Stimulated activated CD4-positive, alpha-beta T cell treated with anti-CD3 and anti-CD28 coated beads, TNF-alpha, amount 100 ng/mL, for 1 hour (primary cell): Measurements from ENCODE around the gene ALX4.
A peak's percentile ranks its signal among the peaks of the same experiment; 100 is the strongest.

ENCODE experiments used
- DNase-seq, 3 donors: peaks; one replicate each; pipeline ENCODE4 v3.0.0-alpha.2; 2020; ENCODE audit warnings: low read depth in 3 of 3, low spot score in 1 of 3

Gene ALX4

GRCh38 chr11:44301564-44302271 lies 8.2 kb downstream of the ALX4 start:
- DNase-seq = no peak

GRCh38 chr11:44300844-44301563 lies 8.9 kb downstream of the ALX4 start:
- DNase-seq = no peak

- no peak for DNase-seq
These were observed 11.1 kb downstream of the ALX4 start for GRCh38 chr11:44298862-44299261.

- no peak for DNase-seq
These were observed 19.7 kb downstream of the ALX4 start for GRCh38 chr11:44290208-44290607.

GRCh38 chr11:44288133-44288526 lies 21.8 kb downstream of the ALX4 start:
- DNase-seq = no peak

- no peak for DNase-seq
These were observed 23.0 kb downstream of the ALX4 start for GRCh38 chr11:44286911-44287310.

- peak in 2 of 3 donors; percentile 13 to 39 for DNase-seq
These were observed 23.6 kb downstream of the ALX4 start for GRCh38 chr11:44286268-44286880.

- DNase-seq = no peak
These were observed 24.2 kb downstream of the ALX4 start for GRCh38 chr11:44285756-44286155.

GRCh38 chr11:44282620-44283019 lies 27.3 kb downstream of the ALX4 start:
- DNase-seq = no peak

GRCh38 chr11:44281151-44281550 lies 28.8 kb downstream of the ALX4 start:
- DNase-seq = no peak

- no peak for DNase-seq
These were observed 29.7 kb downstream of the ALX4 start for GRCh38 chr11:44280257-44280656.

GRCh38 chr11:44279483-44279882 lies 30.5 kb downstream of the ALX4 start:
- no peak for DNase-seq

- DNase-seq = no peak
These were observed 32.5 kb downstream of the ALX4 start for GRCh38 chr11:44277196-44278090.

GRCh38 chr11:44275961-44276550 lies 33.9 kb downstream of the ALX4 start:
- no peak for DNase-seq

- DNase-seq = no peak
These were observed 34.7 kb downstream of the ALX4 start for GRCh38 chr11:44275241-44275640.

GRCh38 chr11:44274404-44274803 lies 35.5 kb downstream of the ALX4 start:
- no peak for DNase-seq

- DNase-seq = no peak
These were observed 38.7 kb downstream of the ALX4 start for GRCh38 chr11:44271286-44271685.

- DNase-seq = no peak
These were observed 39.3 kb downstream of the ALX4 start for GRCh38 chr11:44270403-44271273.

- DNase-seq = no peak
These were observed 40.3 kb downstream of the ALX4 start for GRCh38 chr11:44269369-44270351.
